DMS79 (cell line): Measurements from ENCODE around the gene ADAM30.

Source experiments
- DNase-seq: peaks from one replicate; lab custom pipeline; 2025; lab: John Stamatoyannopoulos, UW

Gene ADAM30

DNA sequence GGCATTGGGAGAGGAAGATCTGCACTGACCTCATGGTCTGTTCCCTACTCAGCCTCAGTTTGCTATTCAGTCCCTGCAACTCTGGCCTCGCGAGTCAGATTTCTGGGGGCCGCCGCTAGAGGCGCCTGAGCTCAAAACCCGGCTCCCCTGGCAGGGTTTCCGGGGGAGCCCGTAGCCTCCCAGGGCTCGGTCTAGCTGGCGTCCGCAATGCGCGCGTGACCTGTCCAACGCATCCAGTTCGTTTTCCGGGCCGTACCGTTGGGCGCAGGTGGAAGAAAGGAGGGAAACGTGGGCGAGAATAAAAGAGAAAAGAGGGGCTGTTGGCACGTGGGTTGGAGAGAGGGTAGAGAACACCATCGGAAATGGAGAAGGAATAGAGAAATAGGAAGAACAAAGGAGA, at the start of gene ADAM30:
Gene ADAM30, minus strand, starts transcription at position 213 of the 400 bp plus-strand sequence. Its CDS starts 179 bp downstream, at position 34.
- no peak for DNase-seq

- no peak for DNase-seq
Measured at GRCh38 chr1:119943216-119943615, 46.9 kb upstream of the ADAM30 start.

- no peak for DNase-seq
Measured at GRCh38 chr1:119941392-119941791, 45.1 kb upstream of the ADAM30 start.

- DNase-seq, result no peak
Measured at GRCh38 chr1:119940697-119941096, 44.4 kb upstream of the ADAM30 start.

DNA sequence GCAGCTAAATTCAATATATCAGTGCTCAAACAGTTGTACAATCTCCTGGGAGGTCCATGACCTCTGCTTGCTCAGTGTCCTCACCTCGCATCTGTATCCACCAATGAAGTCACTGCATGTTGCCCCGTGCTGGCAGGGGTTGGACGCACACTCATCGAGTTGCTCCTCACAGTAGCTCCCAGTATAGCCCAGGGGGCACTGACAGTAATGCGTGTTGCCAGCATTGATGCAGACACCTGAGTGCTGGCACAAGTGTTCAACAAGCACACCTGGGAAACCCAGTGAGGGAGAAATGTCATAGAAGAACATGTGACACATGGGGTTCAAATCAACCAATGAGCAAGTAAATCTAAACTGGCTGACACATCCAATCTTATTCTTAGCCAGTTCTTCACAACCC, 40.9 kb upstream of the ADAM30 start:
- no peak for DNase-seq

GRCh38 chr1:119935915-119936314, 39.6 kb upstream of the ADAM30 start:
- DNase-seq, result no peak

DNA sequence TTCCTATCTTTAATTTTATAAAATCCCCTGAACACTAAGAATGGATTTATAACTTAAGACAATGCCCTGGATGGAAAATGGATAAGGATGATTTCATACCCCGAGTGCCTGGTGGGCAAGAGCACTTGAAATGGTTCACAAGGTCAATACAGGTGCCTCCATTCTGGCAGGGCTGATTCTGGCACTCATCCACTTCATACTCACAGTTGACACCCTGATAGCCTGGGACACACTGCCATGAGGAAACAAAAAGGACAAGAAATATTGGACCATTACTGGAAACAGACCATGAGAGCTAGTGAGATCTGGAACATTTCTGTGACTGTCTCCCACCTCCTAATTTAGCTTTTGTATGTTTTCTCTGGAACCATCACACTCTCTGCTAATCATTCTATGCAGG, 39.1 kb upstream of the ADAM30 start:
- peak; percentile 10 for DNase-seq

GRCh38 chr1:119933397-119933796, 37.1 kb upstream of the ADAM30 start:
- DNase-seq, result no peak

DNA sequence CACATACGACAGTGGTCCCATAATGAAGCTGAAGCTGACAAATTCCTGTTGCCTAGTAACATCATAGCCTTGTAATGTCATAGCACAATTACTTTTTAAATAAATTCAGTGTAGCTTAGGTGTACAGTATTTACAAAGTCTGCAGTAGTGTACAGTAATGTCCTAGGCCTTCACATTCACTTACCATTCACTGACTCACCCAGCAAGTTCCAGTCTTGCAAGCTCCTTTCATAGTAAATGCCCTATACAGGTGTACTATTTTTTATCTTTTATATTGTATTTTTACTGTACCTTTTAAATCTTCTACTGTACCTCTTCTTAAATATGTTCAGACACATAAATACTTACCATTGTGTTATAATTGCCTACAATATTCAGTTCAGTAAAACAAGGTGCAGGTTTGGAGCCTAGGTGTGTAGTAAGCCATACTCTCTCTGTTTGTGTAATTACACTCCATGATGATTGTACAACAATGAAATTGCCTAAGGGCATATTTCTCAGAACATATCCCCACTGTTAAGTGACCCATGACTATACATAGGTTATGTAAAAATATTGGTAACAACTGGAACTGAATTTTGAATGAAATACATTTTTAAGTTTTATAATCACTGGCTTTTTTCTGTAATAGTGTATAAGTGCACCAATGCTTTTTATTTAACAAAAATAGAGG, 33.5 kb upstream of the ADAM30 start:
- DNase-seq, result no peak

DNA sequence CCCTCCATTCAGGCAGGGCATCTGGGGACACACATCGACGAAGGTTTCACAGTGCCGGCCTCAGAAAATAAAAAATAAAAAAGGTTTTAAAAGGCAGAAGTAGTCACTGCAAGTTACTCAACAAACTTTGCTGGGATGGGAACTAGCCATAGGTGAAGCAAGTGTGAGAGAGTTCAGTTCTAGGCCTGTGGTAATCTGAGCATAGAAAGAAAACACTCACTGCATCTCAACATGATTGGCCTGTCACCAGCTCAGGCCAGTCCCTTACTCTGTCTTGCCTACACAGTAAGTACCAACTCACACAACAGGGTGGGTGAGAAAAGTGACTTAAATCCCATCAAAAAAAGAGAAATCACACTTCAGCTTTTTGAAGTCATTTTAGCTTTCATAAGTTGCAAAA, 30.2 kb upstream of the ADAM30 start:
- DNase-seq, result no peak

GRCh38 chr1:119924948-119925898, 28.9 kb upstream of the ADAM30 start:
- no peak for DNase-seq

DNA sequence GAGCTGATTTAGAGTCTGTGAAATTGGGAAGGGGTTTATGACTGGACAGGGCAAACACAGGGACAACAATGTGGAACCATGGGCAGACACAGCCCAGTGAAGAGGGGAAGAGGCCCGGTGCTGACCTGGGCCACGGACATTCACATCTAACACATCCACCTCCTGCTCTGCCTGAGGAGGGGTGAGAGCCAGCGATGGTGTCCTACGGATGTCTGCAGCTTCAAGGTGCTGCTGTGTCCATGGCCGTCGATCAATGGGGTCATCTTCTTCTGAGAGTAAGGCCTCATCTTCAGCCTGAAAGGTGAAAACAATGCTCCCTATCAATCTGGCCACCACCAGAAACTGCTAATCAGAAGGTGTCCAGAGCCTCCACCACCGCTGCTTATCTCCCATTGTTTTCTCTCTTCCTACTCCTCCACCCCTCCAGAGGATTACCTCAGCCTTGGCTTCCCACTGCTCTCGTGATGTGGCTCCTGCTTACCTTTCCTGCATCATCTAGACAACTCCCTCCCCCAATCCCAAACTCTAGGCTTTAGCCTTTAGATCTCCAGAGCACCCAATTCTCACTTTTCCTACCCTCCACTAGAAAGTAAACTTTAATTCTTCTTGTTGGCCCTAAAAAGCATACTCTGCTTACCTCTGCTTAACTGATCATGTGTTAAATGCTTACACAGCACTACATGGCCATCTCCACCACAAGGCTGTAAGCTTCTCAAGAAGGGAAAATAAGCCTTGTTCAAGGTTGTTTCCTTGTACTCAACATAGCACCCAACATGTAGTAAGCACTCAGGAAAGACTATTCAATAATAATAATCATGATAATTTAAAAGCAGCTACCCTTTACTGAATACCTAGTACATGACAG, 24.0 kb upstream of the ADAM30 start:
- DNase-seq, result no peak

- DNase-seq, result no peak
Measured at GRCh38 chr1:119919241-119919640, 22.9 kb upstream of the ADAM30 start.

- no peak for DNase-seq
Measured at GRCh38 chr1:119918301-119918700, 22.0 kb upstream of the ADAM30 start.

DNA sequence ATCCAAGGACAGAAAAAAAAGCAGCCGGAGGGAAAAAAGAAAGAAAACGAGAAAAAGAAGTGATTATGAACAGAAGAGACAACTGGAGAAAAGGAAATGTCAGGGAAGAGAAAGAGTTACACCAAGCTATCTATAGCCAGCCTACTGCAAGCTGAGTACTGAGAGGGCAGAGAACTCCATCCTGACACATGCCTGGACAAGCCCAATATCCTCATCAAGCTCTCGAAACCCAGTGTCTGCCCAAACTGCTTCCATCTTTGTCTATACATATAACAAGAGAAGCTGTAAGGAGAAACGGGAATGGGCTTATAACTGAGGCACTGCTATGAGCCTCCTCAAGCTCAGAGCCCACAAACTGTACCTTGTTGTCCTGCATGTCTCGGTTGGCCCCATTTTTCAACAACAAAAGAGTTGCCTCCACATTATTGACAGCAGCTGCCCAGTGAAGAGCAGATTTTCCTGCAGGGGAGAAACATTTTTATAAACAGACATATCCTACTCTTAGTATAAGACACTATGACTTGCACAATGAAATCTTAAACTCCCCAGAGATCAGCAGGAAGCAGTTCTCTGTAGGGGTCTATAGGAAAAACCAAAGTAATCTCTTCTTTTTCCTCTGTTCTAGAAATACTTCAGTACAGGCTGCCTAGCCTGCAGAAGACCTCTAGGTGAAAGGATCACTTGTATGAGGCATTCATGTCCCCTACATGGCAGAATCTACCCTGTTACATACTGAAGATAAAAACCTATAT, 21.2 kb upstream of the ADAM30 start:
- no peak for DNase-seq

GRCh38 chr1:119915517-119915916, 19.2 kb upstream of the ADAM30 start:
- DNase-seq, result no peak

DNA sequence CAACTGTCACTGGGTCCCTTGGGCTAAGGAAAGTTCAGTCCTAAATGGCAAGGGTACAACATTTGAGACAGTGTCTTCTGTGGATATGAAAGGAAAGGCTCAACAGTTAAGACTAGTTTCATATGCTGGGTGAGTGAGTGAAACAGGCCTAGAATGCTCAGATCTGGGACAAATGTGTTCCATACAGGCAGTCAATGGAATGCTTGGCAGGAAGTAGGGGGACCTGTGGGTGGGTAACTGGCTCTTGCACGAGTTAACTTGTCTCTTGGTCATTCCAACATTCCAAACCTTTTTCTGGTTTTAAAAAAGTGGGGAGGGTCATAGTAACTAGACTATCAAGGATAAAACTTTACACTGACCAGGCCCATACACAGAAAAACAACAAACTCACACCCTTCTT, 17.8 kb upstream of the ADAM30 start:
- no peak for DNase-seq

DNA sequence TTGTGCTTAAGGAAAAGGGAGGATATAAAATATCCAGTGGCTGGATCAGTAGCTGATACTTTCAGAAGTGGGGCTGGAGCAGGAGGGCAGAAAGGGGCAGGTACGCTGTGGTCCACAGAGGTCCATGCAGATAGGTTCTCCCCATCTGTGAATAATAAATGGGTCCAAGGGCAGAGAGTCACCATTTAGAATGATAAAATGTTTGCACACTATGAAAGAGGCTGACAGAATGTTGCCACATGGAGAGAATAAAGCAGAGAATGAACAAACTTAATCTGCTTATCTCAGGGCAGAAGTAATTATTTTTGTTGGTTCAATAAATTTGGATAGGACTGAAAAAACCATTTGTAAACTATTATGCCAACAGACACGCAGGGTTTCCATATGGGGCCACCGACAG, 16.6 kb upstream of the ADAM30 start:
- DNase-seq, result no peak

DNA sequence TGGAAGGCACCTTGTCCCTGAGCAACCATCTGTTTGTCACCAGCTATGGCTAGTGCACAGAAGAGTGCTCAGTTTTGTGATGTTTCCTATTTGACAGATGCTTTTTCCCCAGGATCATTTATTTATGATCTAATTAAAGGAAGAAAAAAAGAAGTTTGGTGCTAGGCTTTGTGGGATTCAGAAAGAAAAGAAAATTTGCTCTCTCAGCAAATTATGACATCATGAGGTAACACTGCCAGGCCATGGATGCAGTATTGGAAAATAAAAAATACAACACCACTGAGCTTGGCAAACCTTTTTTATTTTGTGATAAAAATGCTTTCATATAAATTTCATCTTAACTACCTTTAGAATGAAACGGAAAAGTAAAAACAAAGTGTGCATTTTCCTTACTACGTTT, 15.5 kb upstream of the ADAM30 start:
- no peak for DNase-seq

DNA sequence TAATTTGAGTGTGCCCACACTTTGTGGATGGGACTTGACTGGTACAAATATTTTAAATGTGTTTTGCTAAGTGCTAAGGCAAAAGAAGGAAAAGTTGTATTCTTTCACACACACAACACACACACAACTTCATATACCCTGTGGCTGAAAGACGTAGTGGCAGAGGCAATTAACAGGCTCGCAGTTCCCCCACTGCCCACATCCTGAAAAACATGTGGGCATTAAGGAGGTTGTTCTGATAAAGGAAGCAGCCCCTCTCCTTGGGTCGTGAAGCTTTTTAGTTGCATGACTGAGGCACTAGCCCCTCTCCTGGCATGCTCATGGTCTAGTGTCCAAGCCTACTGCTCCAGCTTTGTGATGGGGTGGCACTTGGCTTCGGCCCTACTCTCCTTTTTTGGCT, 14.3 kb upstream of the ADAM30 start:
- DNase-seq, result no peak

DNA sequence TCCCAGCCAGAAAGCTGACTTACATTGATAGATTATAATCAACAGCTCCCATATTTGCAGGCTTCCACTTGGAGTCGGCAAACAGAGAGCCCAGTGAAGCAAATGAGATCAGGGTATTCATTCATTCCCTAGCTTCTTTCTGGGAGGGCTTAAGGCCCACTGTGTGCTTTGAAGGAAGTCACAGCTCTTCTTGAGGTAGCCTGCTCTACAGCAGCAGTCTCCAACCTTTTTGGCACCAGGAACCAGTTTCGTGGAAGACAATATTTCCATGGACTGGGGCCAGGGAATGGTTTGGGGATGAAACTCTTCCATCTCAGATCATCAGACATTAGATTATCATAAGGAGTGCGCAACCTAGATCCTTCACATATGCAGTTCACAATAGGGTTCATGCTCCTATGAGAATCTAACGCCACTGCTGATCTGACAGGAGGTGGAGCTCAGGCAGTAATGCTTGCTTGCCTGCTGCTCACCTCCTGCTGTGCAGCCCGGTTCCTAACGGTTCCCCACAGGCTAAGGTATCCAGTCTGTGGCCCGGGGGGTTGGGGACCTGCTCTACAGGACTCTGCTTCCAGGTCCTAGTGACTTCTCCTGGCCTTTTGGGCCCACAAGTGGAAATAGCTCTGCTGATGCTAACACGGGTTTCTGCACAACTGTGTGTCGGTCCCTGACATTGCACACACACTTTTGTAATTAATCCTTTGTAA, 13.7 kb upstream of the ADAM30 start:
- DNase-seq, result no peak
